ENCODE measurements around the gene MYLK.

Gene MYLK

GRCh38 chr3:123877466-123877865 is 6.7 kb downstream of the MYLK start:
- no peak overlapping the region for H3K27ac ChIP-seq

GRCh38 chr3:123876858-123877257 is 7.3 kb downstream of the MYLK start:
- no peak for DNase-seq (ENCODE audit: low read depth, low spot score)
- no peak overlapping the region for H3K27ac ChIP-seq

More at GRCh38 chr3:123877466-123877865, 6.7 kb downstream of the MYLK start:
- DNase-seq (ENCODE audit: low read depth, low spot score) = no peak

- no peak overlapping the region for H3K27ac ChIP-seq
- DNase-seq (ENCODE audit: low read depth, low spot score) = no peak
These were observed 11.5 kb downstream of the MYLK start for GRCh38 chr3:123872621-123873020.

GRCh38 chr3:123871946-123872345 is 12.2 kb downstream of the MYLK start:
- H3K27ac ChIP-seq = no peak overlapping the region
- peak; percentile 33 for DNase-seq (ENCODE audit: low read depth, low spot score)

GRCh38 chr3:123870033-123870432 is 14.1 kb downstream of the MYLK start:
- no peak for DNase-seq (ENCODE audit: low read depth, low spot score)
- no peak overlapping the region for H3K27ac ChIP-seq

- H3K27ac ChIP-seq = no peak overlapping the region
- no peak for DNase-seq (ENCODE audit: low read depth, low spot score)
These were observed 15.0 kb downstream of the MYLK start for GRCh38 chr3:123869165-123869564.

GRCh38 chr3:123864706-123865105 is 19.4 kb downstream of the MYLK start:
- no peak overlapping the region for H3K27ac ChIP-seq
- DNase-seq (ENCODE audit: low read depth, low spot score) = no peak

GRCh38 chr3:123862152-123862551 is 22.0 kb downstream of the MYLK start:
- no peak overlapping the region for H3K27ac ChIP-seq
- DNase-seq (ENCODE audit: low read depth, low spot score) = no peak

- no peak overlapping the region for H3K27ac ChIP-seq
- DNase-seq (ENCODE audit: low read depth, low spot score) = no peak
These were observed 22.9 kb downstream of the MYLK start for GRCh38 chr3:123861081-123861836.

GRCh38 chr3:123859177-123859576 is 25.0 kb downstream of the MYLK start:
- DNase-seq (ENCODE audit: low read depth, low spot score) = no peak

GRCh38 chr3:123854905-123855304 is 29.2 kb downstream of the MYLK start:
- H3K27ac ChIP-seq = no peak overlapping the region
- DNase-seq (ENCODE audit: low read depth, low spot score) = no peak

More at GRCh38 chr3:123859177-123859576, 25.0 kb downstream of the MYLK start:
- H3K27ac ChIP-seq = no peak overlapping the region

GRCh38 chr3:123853686-123854372 is 30.3 kb downstream of the MYLK start:
- H3K27ac ChIP-seq = no peak overlapping the region
- DNase-seq (ENCODE audit: low read depth, low spot score) = no peak

- DNase-seq (ENCODE audit: low read depth, low spot score) = no peak
- H3K27ac ChIP-seq = no peak overlapping the region
These were observed 36.9 kb downstream of the MYLK start for GRCh38 chr3:123847209-123847608.

- no peak overlapping the region for H3K27ac ChIP-seq
- DNase-seq (ENCODE audit: low read depth, low spot score) = no peak
These were observed 40.5 kb downstream of the MYLK start for GRCh38 chr3:123843668-123844067.

GRCh38 chr3:123842711-123843110 is 41.4 kb downstream of the MYLK start:
- no peak overlapping the region for H3K27ac ChIP-seq
- no peak for DNase-seq (ENCODE audit: low read depth, low spot score)

- no peak for DNase-seq (ENCODE audit: low read depth, low spot score)
- H3K27ac ChIP-seq = no peak overlapping the region
These were observed 42.5 kb downstream of the MYLK start for GRCh38 chr3:123841476-123842238.

GRCh38 chr3:123840961-123841360 is 43.2 kb downstream of the MYLK start:
- DNase-seq (ENCODE audit: low read depth, low spot score) = no peak
- H3K27ac ChIP-seq = no peak overlapping the region

- DNase-seq (ENCODE audit: low read depth, low spot score) = no peak
- H3K27ac ChIP-seq = no peak overlapping the region
These were observed 46.3 kb downstream of the MYLK start for GRCh38 chr3:123837858-123838257.

GRCh38 chr3:123834631-123835030 is 49.5 kb downstream of the MYLK start:
- DNase-seq (ENCODE audit: low read depth, low spot score) = peak; percentile 87
- peak overlapping the region; percentile 56 for H3K27ac ChIP-seq

- no peak for DNase-seq (ENCODE audit: low read depth, low spot score)
These were observed 50.7 kb downstream of the MYLK start for GRCh38 chr3:123833398-123833785.

More at GRCh38 chr3:123833398-123833785, 50.7 kb downstream of the MYLK start:
- no peak overlapping the region for H3K27ac ChIP-seq

Data from epithelial cell of prostate (primary cell).